Transverse colon (tissue), 4 donors: ENCODE results near the gene IPO7.

Experiments
- EP300 ChIP-seq: sonication (generic); formaldehyde crosslinking; IDR thresholded peaks from one replicate; pipeline ENCODE4 v1.6.1; 2017; ENCODE audit warnings: antibody characterized with exemption, low read depth
- POLR2A ChIP-seq: fragments of 450-650 bp; IDR thresholded peaks from one replicate; pipeline ENCODE4 v1.6.1; 2016; ENCODE audit warnings: antibody characterized with exemption, mild to moderate bottlenecking, moderate library complexity
- POLR2AphosphoS5 ChIP-seq, 3 donors: sonication (generic); formaldehyde crosslinking; IDR thresholded peaks; one replicate each; pipeline ENCODE4 v1.6.1; 2016; ENCODE audit warnings: antibody characterized with exemption in 3 of 3
- TF ChIP-seq, protein P1 (sequence below), 5 experiments: fragments of 200-600 bp in 3 of 5; fragments of 450-650 bp in 2 of 5; sonication (generic) in 3 of 5; IDR thresholded peaks; 1 replicate in 2 of 5; 2 replicates in 3 of 5; pipeline ENCODE4 v1.5.1; 2016 to 2017; ENCODE audit warnings: antibody characterized with exemption in 5 of 5, inconsistent platforms in 3 of 5, mild to moderate bottlenecking in 2 of 5, moderate library complexity in 1 of 5

DNA sequence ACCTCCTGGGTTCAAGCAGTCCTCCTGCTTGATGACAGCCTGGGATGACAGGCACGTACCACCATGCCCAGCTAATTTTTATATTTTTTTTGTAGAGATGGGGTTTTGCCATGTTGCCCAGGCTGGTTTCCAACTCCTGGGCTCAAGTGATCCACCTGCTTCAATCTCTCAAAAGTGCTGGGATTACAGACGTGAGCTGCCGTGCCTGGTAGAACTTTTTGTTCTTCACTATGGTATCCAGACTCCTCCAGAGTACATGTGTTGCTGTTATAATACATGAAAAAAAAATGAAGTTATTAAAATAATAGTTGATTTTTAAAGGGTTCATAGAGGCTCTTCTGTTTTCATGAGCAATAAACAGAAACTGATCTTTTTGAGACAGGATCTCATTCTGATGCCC, 105.9 kb downstream of the IPO7 start:
- TF ChIP-seq, protein P1, sequence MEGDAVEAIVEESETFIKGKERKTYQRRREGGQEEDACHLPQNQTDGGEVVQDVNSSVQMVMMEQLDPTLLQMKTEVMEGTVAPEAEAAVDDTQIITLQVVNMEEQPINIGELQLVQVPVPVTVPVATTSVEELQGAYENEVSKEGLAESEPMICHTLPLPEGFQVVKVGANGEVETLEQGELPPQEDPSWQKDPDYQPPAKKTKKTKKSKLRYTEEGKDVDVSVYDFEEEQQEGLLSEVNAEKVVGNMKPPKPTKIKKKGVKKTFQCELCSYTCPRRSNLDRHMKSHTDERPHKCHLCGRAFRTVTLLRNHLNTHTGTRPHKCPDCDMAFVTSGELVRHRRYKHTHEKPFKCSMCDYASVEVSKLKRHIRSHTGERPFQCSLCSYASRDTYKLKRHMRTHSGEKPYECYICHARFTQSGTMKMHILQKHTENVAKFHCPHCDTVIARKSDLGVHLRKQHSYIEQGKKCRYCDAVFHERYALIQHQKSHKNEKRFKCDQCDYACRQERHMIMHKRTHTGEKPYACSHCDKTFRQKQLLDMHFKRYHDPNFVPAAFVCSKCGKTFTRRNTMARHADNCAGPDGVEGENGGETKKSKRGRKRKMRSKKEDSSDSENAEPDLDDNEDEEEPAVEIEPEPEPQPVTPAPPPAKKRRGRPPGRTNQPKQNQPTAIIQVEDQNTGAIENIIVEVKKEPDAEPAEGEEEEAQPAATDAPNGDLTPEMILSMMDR (IDR thresholded peaks at IDR 0.05), result no peak
- TF ChIP-seq EP300, result no peak
- no peak for TF ChIP-seq POLR2AphosphoS5 (IDR thresholded peaks at IDR 0.05)
- TF ChIP-seq POLR2A, result no peak
